ENCODE measurements around the gene EVX1.

Gene EVX1

GRCh38 chr7:27250557-27251070, 8.0 kb downstream of the EVX1 start:
- DNase-seq = no peak

- DNase-seq = no peak
These were observed 8.6 kb downstream of the EVX1 start for GRCh38 chr7:27251136-27251651.

- no peak for DNase-seq
These were observed 9.3 kb downstream of the EVX1 start for GRCh38 chr7:27251652-27252590.

GRCh38 chr7:27254625-27255024, 12.0 kb downstream of the EVX1 start:
- DNase-seq = no peak

- DNase-seq = no peak
These were observed 17.6 kb downstream of the EVX1 start for GRCh38 chr7:27260211-27260610.

GRCh38 chr7:27262121-27262520, 19.5 kb downstream of the EVX1 start:
- DNase-seq = no peak

GRCh38 chr7:27263781-27264180, 21.2 kb downstream of the EVX1 start:
- no peak for DNase-seq

GRCh38 chr7:27269455-27269854, 26.9 kb downstream of the EVX1 start:
- no peak for DNase-seq

GRCh38 chr7:27271384-27271783, 28.8 kb downstream of the EVX1 start:
- DNase-seq = no peak

GRCh38 chr7:27277628-27278027, 35.0 kb downstream of the EVX1 start:
- DNase-seq = no peak

GRCh38 chr7:27283558-27283957, 41.0 kb downstream of the EVX1 start:
- DNase-seq = no peak

- DNase-seq = peak; percentile 41
These were observed 52.6 kb downstream of the EVX1 start for GRCh38 chr7:27295236-27295635.

- DNase-seq = no peak
These were observed 54.8 kb downstream of the EVX1 start for GRCh38 chr7:27297356-27297755.
